ENCODE results near the gene DDX24.

Gene DDX24

GRCh38 chr14:94080621-94081385 is at the start of gene DDX24, which contains the start of gene IFI27L1:
Gene DDX24, minus strand, starts transcription at chr14:94081202. Its CDS starts 1,460 bp downstream, at chr14:94079742.
Gene IFI27L1, plus strand, starts transcription at chr14:94081310. Its CDS starts 15,628 bp downstream, at chr14:94096938.
- DNase-seq (ENCODE audit: low read depth): peak; percentile 91

GRCh38 chr14:94129758-94130414 is 48.9 kb upstream of the DDX24 start:
- DNase-seq (ENCODE audit: low read depth): peak; percentile 11

- peak; percentile 46 for DNase-seq (ENCODE audit: low read depth)
These were observed 48.2 kb upstream of the DDX24 start, which contains the start of gene IFI27L2 for GRCh38 chr14:94129111-94129757. Gene IFI27L2, minus strand, starts transcription at chr14:94129604. Its CDS starts 40 bp downstream, at chr14:94129564.

GRCh38 chr14:94128216-94128839 is 47.3 kb upstream of the DDX24 start:
- DNase-seq (ENCODE audit: low read depth): no peak

GRCh38 chr14:94127330-94127729 is 46.3 kb upstream of the DDX24 start:
- DNase-seq (ENCODE audit: low read depth): no peak

GRCh38 chr14:94126800-94127199 is 45.8 kb upstream of the DDX24 start:
- no peak for DNase-seq (ENCODE audit: low read depth)

GRCh38 chr14:94126419-94126677 is 45.3 kb upstream of the DDX24 start:
- no peak for DNase-seq (ENCODE audit: low read depth)

GRCh38 chr14:94125659-94126418 is 44.8 kb upstream of the DDX24 start:
- DNase-seq (ENCODE audit: low read depth): no peak

- DNase-seq (ENCODE audit: low read depth): no peak
These were observed 43.8 kb upstream of the DDX24 start for GRCh38 chr14:94124582-94125377.

- DNase-seq (ENCODE audit: low read depth): no peak
These were observed 42.9 kb upstream of the DDX24 start for GRCh38 chr14:94123868-94124267.

- DNase-seq (ENCODE audit: low read depth): no peak
These were observed 42.3 kb upstream of the DDX24 start for GRCh38 chr14:94123296-94123695.

- no peak for DNase-seq (ENCODE audit: low read depth)
These were observed 41.4 kb upstream of the DDX24 start for GRCh38 chr14:94122438-94122837.

GRCh38 chr14:94121485-94121884 is 40.5 kb upstream of the DDX24 start:
- no peak for DNase-seq (ENCODE audit: low read depth)

- no peak for DNase-seq (ENCODE audit: low read depth)
These were observed 39.8 kb upstream of the DDX24 start for GRCh38 chr14:94120667-94121340.

GRCh38 chr14:94119071-94119470 is 38.1 kb upstream of the DDX24 start:
- no peak for DNase-seq (ENCODE audit: low read depth)

- no peak for DNase-seq (ENCODE audit: low read depth)
These were observed 36.9 kb upstream of the DDX24 start for GRCh38 chr14:94117856-94118255.

- no peak for DNase-seq (ENCODE audit: low read depth)
These were observed 35.7 kb upstream of the DDX24 start for GRCh38 chr14:94116701-94117100.

- no peak for DNase-seq (ENCODE audit: low read depth)
These were observed 34.6 kb upstream of the DDX24 start for GRCh38 chr14:94115631-94116030.

GRCh38 chr14:94115058-94115591 is 34.1 kb upstream of the DDX24 start:
- DNase-seq (ENCODE audit: low read depth): no peak

GRCh38 chr14:94114589-94115057 is 33.6 kb upstream of the DDX24 start:
- DNase-seq (ENCODE audit: low read depth): no peak

Data from activated T-cell treated with anti-CD3 and anti-CD28 coated beads for 1 hour (primary cell).